GM03348 (cell line): ENCODE measurements around the gene OGFOD3.
"Not testable (repeated sequence)": the region's sequence is repeated elsewhere in the genome, so short reads cannot be mapped to it uniquely, and the experiment has no call there.

ENCODE experiments used
- DNase-seq: peaks from one replicate; pipeline ENCODE4 v3.0.0; 2012; ENCODE audit warnings: low spot score

OGFOD3 gene

DNA sequence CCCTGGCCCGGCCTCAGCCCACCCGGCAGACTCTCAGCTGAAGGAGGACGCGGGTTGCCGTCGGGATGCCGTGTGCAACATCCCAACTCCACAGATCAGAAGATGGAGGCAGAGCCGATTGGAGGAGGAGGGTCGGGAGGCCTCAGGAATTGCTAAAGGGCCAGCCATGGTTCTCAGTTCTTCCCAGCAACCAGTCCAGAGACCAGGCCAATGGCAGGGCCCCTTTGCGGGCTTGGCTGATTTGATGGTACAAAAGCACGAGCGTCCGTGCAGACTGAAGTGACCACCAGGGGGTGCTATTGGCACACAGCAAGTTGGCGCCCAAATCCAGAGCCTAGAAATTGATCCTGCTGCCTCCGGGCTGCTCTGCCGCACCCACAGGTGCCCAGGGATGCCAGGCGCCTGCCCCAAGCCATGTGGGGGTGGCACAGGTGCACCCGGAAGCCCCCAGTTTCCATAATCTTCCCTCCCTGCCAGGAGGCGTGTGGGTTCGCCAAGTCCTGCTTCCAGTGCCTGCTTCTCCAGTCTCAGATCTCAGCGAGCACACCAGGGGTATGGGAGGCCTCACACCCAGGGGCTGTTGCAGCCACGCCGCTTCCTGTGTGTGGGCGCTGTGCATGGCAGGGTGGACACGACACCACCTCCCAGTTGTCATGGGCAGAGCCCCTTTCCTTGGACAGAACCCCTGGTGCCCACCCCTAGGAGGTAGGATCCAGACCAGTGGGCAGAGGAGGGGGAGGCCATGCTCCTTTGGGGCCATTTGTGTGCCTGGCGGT is 66.5 kb downstream of the OGFOD3 start:
- peak; percentile 90 for DNase-seq

DNA sequence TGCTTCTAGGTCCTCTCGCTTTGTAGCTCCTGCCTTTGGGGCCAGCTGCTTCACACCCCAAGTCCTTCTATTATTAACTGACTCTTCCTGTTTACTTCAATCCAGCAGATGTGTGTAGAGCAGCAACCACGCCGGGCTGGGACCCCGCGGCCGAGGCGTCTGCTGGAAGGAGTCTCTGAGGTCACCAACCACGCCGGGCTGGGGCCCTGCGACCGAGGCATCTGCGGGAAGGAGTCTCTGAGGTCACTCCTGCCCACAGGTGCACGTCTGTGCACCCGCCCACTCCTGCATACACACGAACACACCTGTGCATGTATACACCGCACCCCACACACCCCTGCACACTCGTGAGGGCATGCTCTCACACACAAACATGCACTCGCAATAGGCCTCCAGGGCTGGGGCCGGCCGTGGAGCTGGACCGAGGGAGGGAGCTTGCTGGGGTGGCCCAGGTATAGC is 67.1 kb downstream of the OGFOD3 start:
- no peak for DNase-seq

DNA sequence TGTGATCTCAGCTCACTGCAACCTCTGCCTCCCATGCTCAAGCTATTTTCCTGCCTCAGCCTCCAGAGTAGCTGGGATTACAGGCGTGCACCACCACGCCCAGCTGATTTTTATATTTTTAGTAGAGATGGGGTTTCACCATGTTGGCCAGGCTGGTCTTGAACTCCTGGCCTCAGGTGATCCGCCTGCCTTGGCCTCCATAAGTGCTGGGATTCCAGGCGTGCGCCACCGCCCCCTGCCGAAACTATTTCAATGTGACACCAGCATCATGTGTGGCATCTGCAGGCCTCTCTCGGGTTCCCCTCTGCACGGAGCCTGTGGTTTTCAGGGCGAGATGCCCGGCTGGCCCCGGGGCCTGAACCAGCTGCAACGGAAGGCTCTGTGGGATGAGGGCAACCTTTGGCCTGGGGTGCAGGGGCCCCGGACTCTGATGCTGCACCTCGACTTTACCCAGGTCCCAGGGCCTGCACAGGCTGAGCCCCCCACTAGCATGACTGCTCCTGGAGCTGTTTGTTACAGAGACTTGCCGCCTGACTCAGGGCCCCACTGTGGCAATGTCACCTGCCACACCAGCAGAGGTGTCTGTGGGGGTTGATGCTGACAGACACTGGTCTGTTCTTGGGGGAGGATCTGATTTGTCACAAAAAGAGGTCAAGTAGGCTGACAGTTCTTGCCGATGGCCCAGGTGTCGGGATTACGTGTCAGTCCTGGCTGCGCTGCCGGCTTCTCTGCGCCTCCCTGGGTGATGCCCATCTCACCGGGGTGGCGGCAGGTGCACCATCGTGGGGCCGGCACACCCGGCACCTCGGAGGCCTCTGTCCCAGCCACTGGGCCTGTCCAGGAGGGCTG is 68.0 kb downstream of the OGFOD3 start:
- DNase-seq, result no peak

DNA sequence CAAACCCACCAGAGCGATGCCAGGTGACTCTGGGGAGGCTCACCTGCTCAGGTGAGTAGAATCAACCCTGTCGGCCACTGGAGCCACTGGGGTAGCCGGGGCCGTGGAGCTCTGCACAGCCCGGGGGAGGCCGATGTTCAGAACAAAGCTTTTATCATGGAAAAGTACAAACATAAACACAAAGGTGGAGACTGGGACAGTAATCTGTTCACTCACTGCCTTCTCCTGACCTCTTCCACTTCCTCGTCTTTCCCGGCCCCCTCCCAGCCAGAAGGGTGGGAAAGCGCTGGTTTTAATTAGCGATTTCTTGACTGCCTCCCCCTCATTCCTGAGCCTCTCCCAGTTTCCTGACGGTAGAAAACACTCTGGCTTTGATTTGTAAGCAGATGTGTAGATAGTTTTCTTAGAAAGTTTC is 69.1 kb downstream of the OGFOD3 start:
- peak; percentile 76 for DNase-seq

DNA sequence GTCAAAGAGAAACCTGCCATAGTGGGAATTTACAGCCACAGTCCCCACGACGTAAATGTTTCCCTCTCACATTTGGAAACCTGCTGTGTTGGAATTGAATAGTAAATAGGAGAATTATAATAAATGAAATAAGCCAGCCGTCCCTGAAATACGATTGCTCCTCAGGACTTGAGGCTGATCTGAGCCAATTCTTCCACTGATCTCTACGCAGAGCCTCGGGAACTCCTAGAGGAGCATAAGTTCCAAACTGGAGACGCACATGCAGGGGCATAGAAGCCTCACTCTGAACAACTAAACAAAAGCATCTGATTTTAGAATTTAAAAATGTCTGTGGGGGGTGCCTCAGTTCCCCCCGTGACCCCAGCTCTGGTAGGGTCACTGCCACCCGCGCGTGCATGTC is 69.5 kb downstream of the OGFOD3 start:
- DNase-seq, result no peak

DNA sequence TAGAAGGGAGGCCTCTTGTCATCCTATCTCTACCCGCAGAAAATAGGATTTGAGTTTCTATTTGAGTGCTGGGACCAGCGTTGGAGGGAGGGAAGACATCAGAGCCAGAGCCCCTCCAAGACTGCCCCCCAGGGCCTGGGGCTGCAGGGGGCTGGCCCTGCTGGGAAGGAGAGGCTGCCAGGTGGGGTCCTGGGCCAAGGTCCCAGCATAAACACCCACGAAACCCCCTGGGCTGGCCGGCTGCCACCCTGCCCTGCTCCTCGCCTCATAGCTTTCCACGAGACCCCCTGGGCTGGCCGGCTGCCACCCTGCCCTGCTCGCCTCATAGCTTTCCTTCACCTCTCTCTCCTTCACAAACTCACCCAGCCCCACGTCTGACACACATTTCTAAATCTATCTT is 70.0 kb downstream of the OGFOD3 start:
- DNase-seq, result no peak

DNA sequence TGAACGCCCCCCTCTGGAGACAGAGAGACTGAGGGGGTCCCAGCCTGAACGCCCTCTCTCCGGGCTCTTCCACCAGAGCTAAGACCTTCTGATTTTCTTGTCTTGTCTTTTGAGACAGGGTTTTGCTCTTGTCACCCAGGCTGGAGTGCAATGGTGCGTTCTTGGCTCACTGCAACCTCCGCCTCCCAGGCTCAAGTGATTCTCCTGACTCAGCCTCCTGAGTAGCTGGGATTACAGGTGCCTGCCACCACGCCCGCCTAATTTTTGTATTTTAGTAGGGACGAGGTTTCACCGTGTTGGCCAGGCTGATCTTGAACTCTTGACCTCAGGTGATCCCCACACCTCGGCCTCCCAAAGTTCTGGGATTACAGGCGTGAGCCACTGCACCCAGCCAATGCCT is 70.4 kb downstream of the OGFOD3 start:
- DNase-seq, result not testable (repeated sequence)

DNA sequence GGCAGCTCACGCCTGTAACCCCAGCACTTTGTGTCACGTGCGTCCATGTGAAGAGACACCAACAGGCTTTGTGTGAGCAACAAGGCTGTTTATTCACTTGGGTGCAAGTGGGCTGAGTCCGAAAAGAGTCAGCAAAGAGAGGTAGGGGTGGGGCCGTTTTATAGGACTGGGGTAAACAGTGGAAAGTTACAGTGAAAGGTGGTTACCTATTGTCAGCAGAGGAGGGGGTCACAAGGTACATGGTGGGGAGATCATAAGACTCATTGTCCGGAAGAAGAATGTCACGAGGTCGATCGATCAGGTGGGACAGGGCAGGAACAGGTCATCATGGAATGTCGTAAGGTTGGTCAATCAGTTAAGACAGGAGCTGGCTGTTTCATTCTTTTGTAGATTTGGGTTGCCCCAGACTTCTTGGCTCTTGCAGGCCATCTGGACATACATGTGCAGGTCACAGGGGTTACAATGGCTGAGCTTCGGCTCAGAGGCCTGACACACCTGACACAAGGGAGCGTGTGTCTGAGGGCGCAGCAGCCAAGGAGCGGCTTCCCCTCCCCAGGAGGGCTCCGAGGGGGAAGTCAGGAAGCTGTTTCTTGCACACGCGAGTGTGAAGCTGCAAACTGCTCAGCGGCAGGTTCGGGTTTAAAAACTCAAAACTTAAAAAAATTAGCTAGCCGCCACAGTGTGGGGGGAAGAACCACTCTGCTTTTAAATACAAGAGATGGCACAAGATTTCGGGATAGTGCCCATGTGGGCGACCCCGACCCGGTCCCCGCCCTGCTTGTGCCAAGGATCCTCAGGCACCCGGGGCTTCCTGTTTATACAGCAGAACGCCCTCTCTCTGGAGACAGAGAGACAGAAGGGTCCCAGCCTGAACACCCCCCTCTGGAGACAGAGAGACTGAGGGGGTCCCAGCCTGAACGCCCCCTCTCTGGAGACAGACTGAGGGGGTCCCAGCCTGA is 71.8 kb downstream of the OGFOD3 start:
- no peak for DNase-seq

DNA sequence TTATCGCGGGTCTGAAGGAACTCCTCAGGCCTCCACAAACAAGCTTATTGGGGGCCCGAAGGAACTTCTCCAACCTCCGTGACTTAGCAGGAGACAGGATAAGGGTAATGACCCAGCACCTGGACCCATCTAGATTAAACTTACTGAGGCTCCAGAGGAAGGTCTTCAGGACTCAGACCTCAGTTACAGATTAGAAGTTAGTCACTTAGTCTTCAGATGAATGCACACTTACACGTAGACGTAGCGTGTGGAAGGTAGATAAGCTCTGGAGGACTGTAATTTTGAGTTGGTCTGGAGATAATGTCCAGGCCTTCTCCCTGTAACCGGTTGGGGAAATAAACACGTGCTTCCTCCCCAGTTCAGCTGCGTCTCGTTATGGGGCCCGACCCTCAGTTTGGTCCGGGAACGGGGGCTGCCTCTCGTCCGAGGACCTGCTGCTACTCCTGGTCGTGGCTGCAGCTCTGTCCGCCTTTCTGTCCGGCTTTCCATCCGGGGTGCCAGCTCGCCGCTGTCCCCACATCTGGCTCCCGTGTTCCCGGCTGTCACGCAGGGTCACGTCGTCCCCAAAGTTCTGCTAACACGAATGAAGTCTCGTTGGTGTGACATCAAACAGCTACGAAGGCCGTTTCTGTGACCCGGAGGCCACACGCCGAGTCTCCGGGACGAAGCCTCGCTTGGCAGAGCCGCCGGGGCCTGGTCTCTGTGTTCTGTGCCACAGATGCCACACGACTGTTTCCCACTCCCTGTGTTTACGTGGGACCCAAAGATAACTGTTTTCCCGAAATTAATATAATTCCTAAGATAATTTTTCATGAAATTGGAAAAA is 73.0 kb downstream of the OGFOD3 start:
- DNase-seq, result no peak

DNA sequence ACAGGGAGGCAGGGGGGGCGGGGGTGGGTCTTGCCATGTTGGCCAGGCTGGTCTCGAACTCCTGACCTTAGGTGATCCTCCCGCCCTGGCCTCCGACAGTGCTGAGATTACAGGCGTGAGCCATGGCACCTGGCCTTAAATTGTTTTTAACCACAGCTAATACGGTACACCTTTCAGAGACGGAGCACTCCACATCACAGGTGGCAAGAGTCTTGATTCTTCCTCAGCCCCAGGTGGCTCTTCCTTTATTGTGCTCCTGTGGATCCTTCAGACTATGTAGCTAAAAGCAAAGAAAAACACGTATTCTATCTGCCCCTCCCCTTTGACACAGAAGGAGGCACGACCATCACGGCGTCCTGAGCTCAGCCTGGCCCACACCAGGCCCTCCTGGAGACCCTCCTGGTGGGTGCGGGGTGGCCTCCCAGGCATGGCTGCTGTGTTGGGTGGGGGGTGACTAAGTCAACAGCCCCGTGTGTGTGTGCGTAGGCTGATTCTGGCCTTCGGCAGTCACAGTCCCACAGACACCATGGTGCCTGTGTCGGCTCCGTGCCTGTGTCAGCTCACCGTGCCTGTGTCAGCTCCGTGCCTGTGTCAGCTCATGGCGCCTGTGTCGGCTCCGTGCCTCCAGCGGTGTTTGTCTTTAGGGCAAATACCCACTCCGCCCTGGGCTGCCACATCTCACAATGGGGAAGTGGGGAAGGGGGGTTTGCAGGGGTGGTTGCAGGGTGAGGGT is 74.0 kb downstream of the OGFOD3 start:
- no peak for DNase-seq

DNA sequence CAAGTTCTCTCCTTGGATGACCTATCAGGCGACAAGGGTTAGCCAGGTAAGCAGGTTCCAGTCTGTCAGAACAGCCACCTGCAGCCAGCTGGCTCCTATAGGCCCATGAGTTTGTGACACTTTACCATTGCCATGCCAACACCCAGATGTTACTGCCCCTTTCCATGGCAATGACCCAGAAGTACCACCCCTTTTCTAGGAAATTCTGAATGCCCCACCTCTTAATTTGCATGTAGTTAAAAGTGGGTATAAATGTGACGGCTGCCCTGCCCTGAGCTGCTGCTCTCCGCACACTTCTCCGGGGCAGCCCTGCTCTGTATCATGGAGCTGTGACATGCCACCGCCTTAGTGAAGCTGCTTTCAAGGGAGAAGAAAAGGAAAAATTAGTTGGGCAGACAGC is 74.8 kb downstream of the OGFOD3 start:
- DNase-seq, result no peak

DNA sequence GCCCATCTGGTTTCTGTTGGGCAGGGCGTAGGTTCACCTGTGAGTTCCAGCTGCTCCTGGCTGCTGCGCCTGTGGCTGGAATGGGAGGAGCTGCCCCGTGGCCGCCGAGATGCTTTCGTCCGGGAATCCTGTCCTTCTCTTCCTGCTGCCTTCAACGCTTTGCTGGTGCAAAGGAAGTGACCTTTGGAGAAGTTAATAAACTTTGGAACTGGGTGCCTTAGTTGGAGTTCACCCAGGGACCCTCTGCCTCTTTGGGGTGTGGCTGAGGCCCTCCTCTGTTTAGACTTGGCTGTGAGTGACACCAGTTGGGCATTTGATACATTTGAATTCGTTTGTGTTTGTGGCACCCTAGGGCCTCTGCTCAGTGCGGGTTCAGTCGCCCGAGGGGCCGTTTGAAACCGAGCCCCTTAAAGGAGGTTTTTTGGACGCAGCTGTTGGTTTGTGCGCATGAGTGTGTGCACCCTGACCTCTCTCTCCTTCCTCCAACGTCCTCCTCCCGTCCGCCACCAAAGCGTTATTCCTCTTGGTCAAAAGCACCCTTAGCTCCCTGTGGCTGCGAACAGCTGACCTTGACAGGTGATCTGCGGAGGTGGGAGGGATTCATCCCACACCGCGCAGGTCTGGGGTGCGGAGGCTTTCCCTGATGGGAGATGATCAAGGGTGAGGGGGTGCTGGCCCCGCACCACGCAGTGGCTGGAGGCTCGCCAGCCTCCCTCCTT is 75.9 kb downstream of the OGFOD3 start:
- no peak for DNase-seq

DNA sequence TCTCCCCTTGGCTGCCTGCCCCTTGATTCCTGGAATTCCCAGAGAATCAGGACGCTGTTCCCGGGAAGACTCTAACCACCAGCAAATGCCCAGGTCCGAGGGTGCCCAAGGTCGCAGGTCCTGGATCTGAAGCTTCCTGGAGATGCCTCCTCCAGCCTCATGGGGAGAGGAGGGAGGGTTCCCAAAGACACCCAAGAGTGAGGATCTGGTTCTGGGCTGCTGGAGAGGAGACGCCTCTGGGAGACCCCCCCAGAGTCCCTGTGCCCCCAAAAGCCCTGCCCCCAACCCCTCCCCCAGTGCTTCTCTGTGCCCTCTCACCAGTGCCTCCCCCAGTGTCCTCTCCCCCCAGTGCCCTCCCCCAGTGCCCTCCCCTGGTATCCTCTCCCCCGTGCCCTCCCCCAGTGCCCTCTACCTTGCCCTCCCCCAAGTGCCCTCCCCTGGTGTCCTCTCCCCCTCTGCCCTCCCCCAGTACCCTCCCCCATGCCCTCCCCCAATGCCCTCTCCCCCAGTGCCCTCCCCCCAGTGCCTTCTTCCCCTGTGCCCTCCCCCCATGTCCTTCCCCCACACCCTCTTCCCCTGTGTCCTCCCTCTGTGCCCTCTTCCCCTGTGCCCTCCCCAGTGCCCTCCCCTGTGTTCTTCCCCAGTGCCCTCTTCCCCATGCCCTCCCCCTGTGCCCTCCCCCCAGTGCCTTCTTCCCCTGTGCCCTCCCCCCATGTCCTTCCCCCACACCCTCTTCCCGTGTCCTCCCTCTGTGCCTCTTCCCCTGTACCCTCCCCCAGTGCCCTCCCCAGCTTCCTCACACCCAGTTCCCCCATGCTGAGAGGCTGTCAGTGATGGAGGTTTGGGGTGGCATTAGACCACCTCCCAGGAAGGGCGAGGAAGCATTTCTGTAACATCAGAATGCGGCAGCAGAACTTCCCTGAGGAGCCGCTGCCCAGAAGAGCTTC is 78.5 kb downstream of the OGFOD3 start:
- no peak for DNase-seq
